WERI-Rb-1 (cell line): Measurements from ENCODE around the gene KLK12.

Experiments used
- DNase-seq: peaks from one replicate; pipeline ENCODE4 v3.0.0-alpha.2; 2020
- H3K27ac ChIP-seq: fragments of 250-450 bp; sonication (Bioruptor Pico); 2 replicates; pipeline ENCODE4 v1.5.1; 2020; ENCODE audit warnings: mild to moderate bottlenecking, moderate library complexity
- H3K27me3 ChIP-seq: fragments of 250-450 bp; sonication (Bioruptor Pico); 2 replicates; pipeline ENCODE4 v1.5.1; 2021; ENCODE audit warnings: mild to moderate bottlenecking, low read depth, moderate library complexity; ENCODE audit not compliant: insufficient read depth, severe bottlenecking
- H3K36me3 ChIP-seq: fragments of 250-450 bp; sonication (Bioruptor Pico); 2 replicates; pipeline ENCODE4 v1.5.1; 2020; ENCODE audit warnings: mild to moderate bottlenecking, moderate library complexity
- H3K4me3 ChIP-seq: 2 replicates; pipeline ENCODE4 v1.5.1; 2011; ENCODE audit warnings: low read depth, mild to moderate bottlenecking, control low read depth, low read length
- H3K9me3 ChIP-seq: fragments of 250-450 bp; sonication (Bioruptor Pico); 2 replicates; pipeline ENCODE4 v1.5.1; 2021; ENCODE audit warnings: mild to moderate bottlenecking, moderate library complexity; ENCODE audit not compliant: severe bottlenecking
- TF ChIP-seq, protein P1 (sequence below): IDR thresholded peaks from 2 replicates; pipeline ENCODE4 v1.5.1; 2011; ENCODE audit warnings: low read depth, mild to moderate bottlenecking, control low read depth, inconsistent platforms, low read length

KLK12 gene

DNA sequence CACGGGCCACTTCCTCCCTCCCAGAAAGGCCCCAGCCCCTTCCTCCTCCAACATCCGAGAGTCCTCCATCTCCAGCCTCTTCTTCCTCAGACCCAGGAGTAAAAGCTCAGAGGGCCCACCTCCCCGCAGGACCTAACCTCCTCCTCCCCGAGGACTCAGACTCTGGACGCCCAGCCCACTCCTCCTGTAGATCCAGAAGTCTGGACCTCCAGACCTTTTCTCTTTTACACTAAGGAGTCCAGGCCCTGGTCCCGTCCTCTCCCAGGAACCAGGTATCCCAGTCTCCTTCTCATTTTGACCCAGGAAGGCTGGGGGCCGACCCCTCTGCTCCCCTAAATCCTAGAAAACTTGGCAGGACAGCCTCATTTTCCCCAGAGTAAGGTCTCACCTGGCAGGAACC is 31.5 kb downstream of the KLK12 start:
- Histone ChIP-seq H3K9me3 (no peaks in the 10 kb centered on the region), H3K36me3 (no peaks in the 10 kb centered on the region), H3K27ac (no peak overlapping the region), H3K27me3 (peaks cover 90% of the 10 kb centered on the region), H3K4me3 (no peak overlapping the region)
- DNase-seq = no peak
- TF ChIP-seq, protein P1, sequence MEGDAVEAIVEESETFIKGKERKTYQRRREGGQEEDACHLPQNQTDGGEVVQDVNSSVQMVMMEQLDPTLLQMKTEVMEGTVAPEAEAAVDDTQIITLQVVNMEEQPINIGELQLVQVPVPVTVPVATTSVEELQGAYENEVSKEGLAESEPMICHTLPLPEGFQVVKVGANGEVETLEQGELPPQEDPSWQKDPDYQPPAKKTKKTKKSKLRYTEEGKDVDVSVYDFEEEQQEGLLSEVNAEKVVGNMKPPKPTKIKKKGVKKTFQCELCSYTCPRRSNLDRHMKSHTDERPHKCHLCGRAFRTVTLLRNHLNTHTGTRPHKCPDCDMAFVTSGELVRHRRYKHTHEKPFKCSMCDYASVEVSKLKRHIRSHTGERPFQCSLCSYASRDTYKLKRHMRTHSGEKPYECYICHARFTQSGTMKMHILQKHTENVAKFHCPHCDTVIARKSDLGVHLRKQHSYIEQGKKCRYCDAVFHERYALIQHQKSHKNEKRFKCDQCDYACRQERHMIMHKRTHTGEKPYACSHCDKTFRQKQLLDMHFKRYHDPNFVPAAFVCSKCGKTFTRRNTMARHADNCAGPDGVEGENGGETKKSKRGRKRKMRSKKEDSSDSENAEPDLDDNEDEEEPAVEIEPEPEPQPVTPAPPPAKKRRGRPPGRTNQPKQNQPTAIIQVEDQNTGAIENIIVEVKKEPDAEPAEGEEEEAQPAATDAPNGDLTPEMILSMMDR = no peak

DNA sequence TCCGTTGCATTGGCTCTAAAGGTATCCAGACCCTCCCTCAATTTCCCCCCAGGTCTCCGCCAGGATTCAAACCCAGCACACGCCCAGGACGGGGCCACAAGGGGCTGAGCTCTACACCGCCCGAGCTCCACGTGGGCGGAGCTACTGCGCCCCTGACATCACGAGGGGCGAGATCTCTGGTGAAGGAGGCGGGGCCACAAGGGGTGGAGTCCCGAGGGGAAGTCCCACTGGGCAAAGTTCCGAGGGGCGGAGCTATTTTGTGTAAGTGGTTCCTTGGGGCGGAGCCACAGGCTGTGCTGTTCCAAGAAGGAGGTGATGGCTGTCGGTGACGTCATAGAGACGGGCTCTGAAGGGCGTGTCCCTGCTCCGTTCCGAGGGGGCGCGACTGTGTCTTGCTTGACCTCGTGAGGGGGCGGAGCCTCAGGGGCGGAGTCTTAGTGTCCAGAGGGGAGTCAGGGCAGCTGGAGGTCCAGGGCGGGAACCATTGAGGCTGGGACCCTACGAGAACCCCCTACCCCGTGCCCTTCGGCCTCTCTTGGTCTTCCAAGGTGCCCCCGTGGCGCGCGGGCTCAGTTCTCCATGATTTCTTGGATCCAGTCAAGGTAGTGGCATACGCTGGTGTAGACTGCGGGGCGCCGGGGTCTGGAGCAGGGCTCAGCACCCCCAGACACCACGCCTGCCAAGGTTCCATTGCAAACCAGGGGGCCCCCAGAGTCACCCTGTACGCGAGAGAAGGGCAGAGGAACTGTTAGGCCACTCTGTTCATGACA is 32.1 kb downstream of the KLK12 start:
- Histone ChIP-seq H3K4me3 (no peak overlapping the region), H3K9me3 (no peaks in the 10 kb centered on the region), H3K27ac (no peak overlapping the region), H3K27me3 (peaks cover 93% of the 10 kb centered on the region), H3K36me3 (no peaks in the 10 kb centered on the region)
- DNase-seq = no peak
- TF ChIP-seq, protein P1 = no peak

GRCh38 chr19:51002089-51002532 is 32.7 kb downstream of the KLK12 start:
- Histone ChIP-seq H3K27me3 (peaks cover 93% of the 10 kb centered on the region), H3K36me3 (no peaks in the 10 kb centered on the region), H3K9me3 (no peaks in the 10 kb centered on the region), H3K4me3 (no peak overlapping the region), H3K27ac (no peak overlapping the region)
- DNase-seq = no peak
- TF ChIP-seq, protein P1 = no peak

- no peaks in the 10 kb centered on the region for H3K9me3 ChIP-seq
- H3K27me3 ChIP-seq = peaks cover 92% of the 10 kb centered on the region
- TF ChIP-seq, protein P1 = no peak
- no peak within 1 kb of the TSS for H3K4me3 ChIP-seq
- no peaks in the 10 kb centered on the region for H3K36me3 ChIP-seq
- no peak within 1 kb of the TSS for H3K27ac ChIP-seq
- no peak for DNase-seq
Measured at GRCh38 chr19:51001515-51001914, 33.3 kb downstream of the KLK12 start, which contains the start of gene KLK8. Gene KLK8 (minus strand): TSS chr19:51001604. CDS start chr19:51001167, 437 bp downstream.

- H3K27ac ChIP-seq = no peak overlapping the region
- no peak for DNase-seq
- H3K27me3 ChIP-seq = peaks cover 91% of the 10 kb centered on the region
- TF ChIP-seq, protein P1 = no peak
- no peaks in the 10 kb centered on the region for H3K36me3 ChIP-seq
- H3K4me3 ChIP-seq = no peak overlapping the region
- no peaks in the 10 kb centered on the region for H3K9me3 ChIP-seq
Measured at GRCh38 chr19:51000981-51001380, 33.8 kb downstream of the KLK12 start.

GRCh38 chr19:51000426-51000825 is 34.4 kb downstream of the KLK12 start:
- Histone ChIP-seq H3K9me3 (no peaks in the 10 kb centered on the region), H3K4me3 (no peak overlapping the region), H3K27me3 (peaks cover 93% of the 10 kb centered on the region), H3K27ac (no peak overlapping the region), H3K36me3 (no peaks in the 10 kb centered on the region)
- TF ChIP-seq, protein P1 = no peak
- no peak for DNase-seq
